K562 (cell line): ENCODE data around the gene PHETA1. TPM values are rescaled to one million over a fixed set of nuclear protein-coding genes. Genes with fewer than 3 reads are reported as not detected.

ENCODE experiments used
- ETS2 ChIP-seq: IDR thresholded peaks from 2 replicates; pipeline ENCODE4 v1.6.1; 2016; ENCODE audit warnings: borderline replicate concordance, missing genetic modification characterization, mild to moderate bottlenecking, moderate library complexity, missing compliant biosample characterization; ENCODE audit not compliant: poor library complexity, severe bottlenecking
- ETV6 ChIP-seq, 3 experiments: fragments of 150-350 bp in 1 of 3; sonication (generic) in 1 of 3; formaldehyde crosslinking in 1 of 3; IDR thresholded peaks; 2 replicates each; pipeline versions ENCODE4 v1.6.1 to v1.8.0; 2014 to 2022; ENCODE audit warnings: borderline replicate concordance in 2 of 3, low read depth in 2 of 3, antibody characterized with exemption in 1 of 3, low read length in 1 of 3, mild to moderate bottlenecking in 1 of 3, missing genetic modification reagents in 1 of 3
- FOS ChIP-seq: IDR thresholded peaks from 3 replicates; pipeline ENCODE4 v1.6.1; 2011; ENCODE audit not compliant: insufficient read length; ENCODE audit errors: extremely low read depth
- FOXP1 ChIP-seq: sonication (generic); formaldehyde crosslinking; IDR thresholded peaks from 2 replicates; pipeline ENCODE4 v1.8.0; 2022; ENCODE audit warnings: mild to moderate bottlenecking, missing genetic modification reagents
- HDGF ChIP-seq: fragments of 450-650 bp; IDR thresholded peaks from 2 replicates; pipeline ENCODE4 v1.6.1; 2016
- HNRNPK ChIP-seq: fragments of 200-400 bp; formaldehyde crosslinking; IDR thresholded peaks from one replicate; pipeline ENCODE4 v1.6.1; 2018; ENCODE audit warnings: mild to moderate bottlenecking, low read depth, low read length; ENCODE audit not compliant: poor library complexity, severe bottlenecking
- PHB ChIP-seq: fragments of 250-450 bp; sonication (Bioruptor Pico); IDR thresholded peaks from 2 replicates; pipeline ENCODE4 v1.5.0; 2021
- SMC3 ChIP-seq: conservative IDR thresholded peaks from 2 replicates; pipeline ENCODE4 v1.6.1; 2011; ENCODE audit warnings: low read depth, low read length, improper control_type of control experiment; ENCODE audit not compliant: insufficient read depth
- XRCC5 ChIP-seq: fragments of 200-400 bp; formaldehyde crosslinking; IDR thresholded peaks from 2 replicates; pipeline ENCODE4 v1.6.1; 2017; ENCODE audit warnings: low read depth, mild to moderate bottlenecking, low read length
- ZFP1 ChIP-seq: fragments of 450-650 bp; formaldehyde crosslinking; IDR thresholded peaks from 2 replicates; pipeline ENCODE4 v1.4.0; 2020; ENCODE audit warnings: mild to moderate bottlenecking, mixed read lengths
- ZKSCAN1 ChIP-seq: fragments of 150-350 bp; IDR thresholded peaks from 2 replicates; pipeline ENCODE4 v1.6.1; 2016; ENCODE audit warnings: low read depth, low read length
- ZNF224 ChIP-seq: sonication (generic); formaldehyde crosslinking; IDR thresholded peaks from 2 replicates; pipeline ENCODE4 v1.8.0; 2022; ENCODE audit warnings: mild to moderate bottlenecking, missing genetic modification reagents
- ZNF699 ChIP-seq: fragments of 250-450 bp; sonication (Bioruptor Pico); IDR thresholded peaks from 2 replicates; pipeline ENCODE4 v1.8.0; 2021; ENCODE audit warnings: mild to moderate bottlenecking, moderate library complexity; ENCODE audit not compliant: insufficient replicate concordance
- ZNF766 ChIP-seq: fragments of 200-800 bp; sonication (Bioruptor generic); conservative IDR thresholded peaks from 2 replicates; pipeline ENCODE4 v1.6.1; 2016; ENCODE audit warnings: missing genetic modification characterization, missing compliant biosample characterization
- polyA plus RNA-seq, 8 experiments: library from polyadenylated mRNA; depleted of rRNA in 4 of 8; stranded (reverse) in 5 of 8; unstranded in 3 of 8; fragments of >200 nt; fragmentation: Nextera tagmentation in 2 of 8; fragmentation: Illumina TruSeq in 1 of 8; extraction: Ambion mirVana in 2 of 8; extraction: Trizol in 1 of 8; gene quantifications; 2 replicates each; pipeline versions ENCODE4 v1.2.1 to v1.2.3, GENCODE V29; 2011 to 2014; ENCODE audit warnings: inconsistent platforms in 1 of 8, missing spikeins in 1 of 8
- total RNA-seq, 7 experiments: library from RNA; depleted of rRNA in 6 of 7; stranded (reverse); fragments of >200 nt in 6 of 7; fragmentation: Illumina TruSeq in 2 of 7; extraction: Trizol in 2 of 7; gene quantifications; 2 replicates each; pipeline versions ENCODE4 v1.2.1 to v1.2.3, GENCODE V29; 2011 to 2021; ENCODE audit warnings: low replicate concordance in 1 of 7
- TF ChIP-seq, protein P1 (sequence below): sonication (generic); formaldehyde crosslinking; IDR thresholded peaks from 2 replicates; pipeline ENCODE4 v1.8.0; 2022; ENCODE audit warnings: mild to moderate bottlenecking, low read depth, missing genetic modification reagents
- TF ChIP-seq, protein P2 (sequence below): fragments of 200-600 bp; sonication (generic); IDR thresholded peaks from one replicate; pipeline ENCODE4 v1.6.1; 2012; ENCODE audit warnings: mild to moderate bottlenecking, low read depth, low read length, inconsistent platforms

PHETA1 gene
- total and polyA plus RNA-seq, 9 of the 15 experiments (the other 6 are each of a cell fraction or from before 2014, with no cell fraction given): 0.03 to 12.4 (median 3.0) TPM

DNA sequence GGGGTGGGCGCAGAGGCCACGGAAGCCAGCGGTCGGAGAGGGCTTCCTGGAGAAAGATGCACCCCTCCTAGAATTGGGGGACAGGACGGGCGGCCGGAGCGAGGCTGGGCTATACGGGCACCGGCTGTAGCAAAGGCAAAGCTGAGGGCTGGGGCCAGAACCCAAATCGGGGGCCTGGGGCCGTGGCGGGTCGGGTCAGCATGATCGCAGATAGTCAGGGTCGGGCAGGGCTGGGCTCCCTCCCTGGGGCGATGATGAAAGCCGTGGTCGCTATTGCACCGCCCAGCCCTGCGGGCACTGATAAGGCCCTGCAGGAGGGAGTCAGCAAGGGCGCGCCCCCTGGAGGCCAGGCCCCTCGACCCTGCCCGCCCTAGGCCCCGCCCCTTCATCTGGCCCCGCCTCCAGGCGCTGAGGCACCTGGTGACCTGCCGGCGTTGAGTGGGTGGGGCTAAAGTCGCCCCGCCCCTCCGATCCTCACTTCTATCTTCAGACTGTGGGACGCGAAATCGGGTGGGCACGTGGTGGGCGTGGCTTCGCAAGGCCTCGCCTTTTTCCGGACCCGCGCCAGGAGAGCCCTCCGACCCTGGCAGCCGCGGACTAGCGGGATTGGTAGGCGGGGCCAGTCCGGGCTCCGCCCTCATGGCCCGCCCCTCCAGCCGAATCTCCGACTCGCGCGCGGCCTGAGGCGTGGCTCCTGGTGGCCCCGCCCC, 36.4 kb upstream of the PHETA1 start (continued):
- no peak for TF ChIP-seq FOS
- TF ChIP-seq HDGF: no peak
- no peak for TF ChIP-seq HNRNPK
- no peak for TF ChIP-seq ZKSCAN1
- TF ChIP-seq ZFP1 (CRISPR knock-in tag): no peak
- TF ChIP-seq FOXP1 (CRISPR knock-in tag): no peak; the same call in 1 of the 2 replicates
- TF ChIP-seq ETS2 (tag): no peak
- TF ChIP-seq, protein P1, sequence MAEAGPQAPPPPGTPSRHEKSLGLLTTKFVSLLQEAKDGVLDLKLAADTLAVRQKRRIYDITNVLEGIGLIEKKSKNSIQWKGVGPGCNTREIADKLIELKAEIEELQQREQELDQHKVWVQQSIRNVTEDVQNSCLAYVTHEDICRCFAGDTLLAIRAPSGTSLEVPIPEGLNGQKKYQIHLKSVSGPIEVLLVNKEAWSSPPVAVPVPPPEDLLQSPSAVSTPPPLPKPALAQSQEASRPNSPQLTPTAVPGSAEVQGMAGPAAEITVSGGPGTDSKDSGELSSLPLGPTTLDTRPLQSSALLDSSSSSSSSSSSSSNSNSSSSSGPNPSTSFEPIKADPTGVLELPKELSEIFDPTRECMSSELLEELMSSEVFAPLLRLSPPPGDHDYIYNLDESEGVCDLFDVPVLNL (CRISPR knock-in tag): no peak
- no peak for TF ChIP-seq ZNF224 (CRISPR knock-in tag)
- no peak for TF ChIP-seq ZNF699
- TF ChIP-seq SMC3: no peak
- TF ChIP-seq, protein P2, sequence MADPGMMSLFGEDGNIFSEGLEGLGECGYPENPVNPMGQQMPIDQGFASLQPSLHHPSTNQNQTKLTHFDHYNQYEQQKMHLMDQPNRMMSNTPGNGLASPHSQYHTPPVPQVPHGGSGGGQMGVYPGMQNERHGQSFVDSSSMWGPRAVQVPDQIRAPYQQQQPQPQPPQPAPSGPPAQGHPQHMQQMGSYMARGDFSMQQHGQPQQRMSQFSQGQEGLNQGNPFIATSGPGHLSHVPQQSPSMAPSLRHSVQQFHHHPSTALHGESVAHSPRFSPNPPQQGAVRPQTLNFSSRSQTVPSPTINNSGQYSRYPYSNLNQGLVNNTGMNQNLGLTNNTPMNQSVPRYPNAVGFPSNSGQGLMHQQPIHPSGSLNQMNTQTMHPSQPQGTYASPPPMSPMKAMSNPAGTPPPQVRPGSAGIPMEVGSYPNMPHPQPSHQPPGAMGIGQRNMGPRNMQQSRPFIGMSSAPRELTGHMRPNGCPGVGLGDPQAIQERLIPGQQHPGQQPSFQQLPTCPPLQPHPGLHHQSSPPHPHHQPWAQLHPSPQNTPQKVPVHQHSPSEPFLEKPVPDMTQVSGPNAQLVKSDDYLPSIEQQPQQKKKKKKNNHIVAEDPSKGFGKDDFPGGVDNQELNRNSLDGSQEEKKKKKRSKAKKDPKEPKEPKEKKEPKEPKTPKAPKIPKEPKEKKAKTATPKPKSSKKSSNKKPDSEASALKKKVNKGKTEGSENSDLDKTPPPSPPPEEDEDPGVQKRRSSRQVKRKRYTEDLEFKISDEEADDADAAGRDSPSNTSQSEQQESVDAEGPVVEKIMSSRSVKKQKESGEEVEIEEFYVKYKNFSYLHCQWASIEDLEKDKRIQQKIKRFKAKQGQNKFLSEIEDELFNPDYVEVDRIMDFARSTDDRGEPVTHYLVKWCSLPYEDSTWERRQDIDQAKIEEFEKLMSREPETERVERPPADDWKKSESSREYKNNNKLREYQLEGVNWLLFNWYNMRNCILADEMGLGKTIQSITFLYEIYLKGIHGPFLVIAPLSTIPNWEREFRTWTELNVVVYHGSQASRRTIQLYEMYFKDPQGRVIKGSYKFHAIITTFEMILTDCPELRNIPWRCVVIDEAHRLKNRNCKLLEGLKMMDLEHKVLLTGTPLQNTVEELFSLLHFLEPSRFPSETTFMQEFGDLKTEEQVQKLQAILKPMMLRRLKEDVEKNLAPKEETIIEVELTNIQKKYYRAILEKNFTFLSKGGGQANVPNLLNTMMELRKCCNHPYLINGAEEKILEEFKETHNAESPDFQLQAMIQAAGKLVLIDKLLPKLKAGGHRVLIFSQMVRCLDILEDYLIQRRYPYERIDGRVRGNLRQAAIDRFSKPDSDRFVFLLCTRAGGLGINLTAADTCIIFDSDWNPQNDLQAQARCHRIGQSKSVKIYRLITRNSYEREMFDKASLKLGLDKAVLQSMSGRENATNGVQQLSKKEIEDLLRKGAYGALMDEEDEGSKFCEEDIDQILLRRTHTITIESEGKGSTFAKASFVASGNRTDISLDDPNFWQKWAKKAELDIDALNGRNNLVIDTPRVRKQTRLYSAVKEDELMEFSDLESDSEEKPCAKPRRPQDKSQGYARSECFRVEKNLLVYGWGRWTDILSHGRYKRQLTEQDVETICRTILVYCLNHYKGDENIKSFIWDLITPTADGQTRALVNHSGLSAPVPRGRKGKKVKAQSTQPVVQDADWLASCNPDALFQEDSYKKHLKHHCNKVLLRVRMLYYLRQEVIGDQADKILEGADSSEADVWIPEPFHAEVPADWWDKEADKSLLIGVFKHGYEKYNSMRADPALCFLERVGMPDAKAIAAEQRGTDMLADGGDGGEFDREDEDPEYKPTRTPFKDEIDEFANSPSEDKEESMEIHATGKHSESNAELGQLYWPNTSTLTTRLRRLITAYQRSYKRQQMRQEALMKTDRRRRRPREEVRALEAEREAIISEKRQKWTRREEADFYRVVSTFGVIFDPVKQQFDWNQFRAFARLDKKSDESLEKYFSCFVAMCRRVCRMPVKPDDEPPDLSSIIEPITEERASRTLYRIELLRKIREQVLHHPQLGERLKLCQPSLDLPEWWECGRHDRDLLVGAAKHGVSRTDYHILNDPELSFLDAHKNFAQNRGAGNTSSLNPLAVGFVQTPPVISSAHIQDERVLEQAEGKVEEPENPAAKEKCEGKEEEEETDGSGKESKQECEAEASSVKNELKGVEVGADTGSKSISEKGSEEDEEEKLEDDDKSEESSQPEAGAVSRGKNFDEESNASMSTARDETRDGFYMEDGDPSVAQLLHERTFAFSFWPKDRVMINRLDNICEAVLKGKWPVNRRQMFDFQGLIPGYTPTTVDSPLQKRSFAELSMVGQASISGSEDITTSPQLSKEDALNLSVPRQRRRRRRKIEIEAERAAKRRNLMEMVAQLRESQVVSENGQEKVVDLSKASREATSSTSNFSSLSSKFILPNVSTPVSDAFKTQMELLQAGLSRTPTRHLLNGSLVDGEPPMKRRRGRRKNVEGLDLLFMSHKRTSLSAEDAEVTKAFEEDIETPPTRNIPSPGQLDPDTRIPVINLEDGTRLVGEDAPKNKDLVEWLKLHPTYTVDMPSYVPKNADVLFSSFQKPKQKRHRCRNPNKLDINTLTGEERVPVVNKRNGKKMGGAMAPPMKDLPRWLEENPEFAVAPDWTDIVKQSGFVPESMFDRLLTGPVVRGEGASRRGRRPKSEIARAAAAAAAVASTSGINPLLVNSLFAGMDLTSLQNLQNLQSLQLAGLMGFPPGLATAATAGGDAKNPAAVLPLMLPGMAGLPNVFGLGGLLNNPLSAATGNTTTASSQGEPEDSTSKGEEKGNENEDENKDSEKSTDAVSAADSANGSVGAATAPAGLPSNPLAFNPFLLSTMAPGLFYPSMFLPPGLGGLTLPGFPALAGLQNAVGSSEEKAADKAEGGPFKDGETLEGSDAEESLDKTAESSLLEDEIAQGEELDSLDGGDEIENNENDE: no peak
- no peak for TF ChIP-seq ETV6 (IDR thresholded peaks at IDR 0.05; ENCODE audit: borderline replicate concordance in 1 of 2, low read depth in 2 of 2, low read length in 1 of 2)
- no peak for TF ChIP-seq ETV6 (CRISPR knock-in tag; IDR thresholded peaks at IDR 0.05; ENCODE audit: borderline replicate concordance)
- no peak for TF ChIP-seq PHB
- no peak for TF ChIP-seq ZNF766 (CRISPR knock-in tag)
- peak; percentile 92 for TF ChIP-seq XRCC5
